Measurements from ENCODE around the gene MUC5AC. TPM values are rescaled to one million over a fixed set of nuclear protein-coding genes. Genes with fewer than 3 reads are reported as not detected.
"Not testable (repeated sequence)": the region's sequence is repeated elsewhere in the genome, so short reads cannot be mapped to it uniquely, and the experiment has no call there.

MUC5AC gene
- polyA plus RNA-seq, 1 donor from 2014 or later = not detected

DNA sequence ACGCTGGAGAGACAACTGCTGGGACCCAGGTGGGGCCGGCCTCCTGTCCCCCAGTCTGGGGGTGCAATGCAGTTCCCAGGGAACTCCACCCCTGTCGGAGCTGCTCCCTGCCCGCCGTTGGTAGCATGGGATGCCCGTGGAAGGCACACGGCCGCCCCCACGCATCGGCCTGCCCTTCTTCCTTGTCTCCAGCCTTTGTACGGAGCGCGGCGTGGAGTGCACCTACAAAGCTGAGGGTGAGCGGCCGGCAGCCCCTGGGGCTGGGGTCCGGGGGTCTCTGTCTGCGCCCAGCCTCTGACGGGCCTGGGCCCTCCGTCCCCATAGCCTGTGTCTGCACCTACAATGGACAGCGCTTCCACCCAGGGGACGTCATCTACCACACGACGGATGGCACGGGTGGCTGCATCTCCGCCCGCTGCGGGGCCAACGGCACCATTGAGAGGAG, 23.2 kb downstream of the MUC5AC start (continued):
- TF ChIP-seq, protein P1, sequence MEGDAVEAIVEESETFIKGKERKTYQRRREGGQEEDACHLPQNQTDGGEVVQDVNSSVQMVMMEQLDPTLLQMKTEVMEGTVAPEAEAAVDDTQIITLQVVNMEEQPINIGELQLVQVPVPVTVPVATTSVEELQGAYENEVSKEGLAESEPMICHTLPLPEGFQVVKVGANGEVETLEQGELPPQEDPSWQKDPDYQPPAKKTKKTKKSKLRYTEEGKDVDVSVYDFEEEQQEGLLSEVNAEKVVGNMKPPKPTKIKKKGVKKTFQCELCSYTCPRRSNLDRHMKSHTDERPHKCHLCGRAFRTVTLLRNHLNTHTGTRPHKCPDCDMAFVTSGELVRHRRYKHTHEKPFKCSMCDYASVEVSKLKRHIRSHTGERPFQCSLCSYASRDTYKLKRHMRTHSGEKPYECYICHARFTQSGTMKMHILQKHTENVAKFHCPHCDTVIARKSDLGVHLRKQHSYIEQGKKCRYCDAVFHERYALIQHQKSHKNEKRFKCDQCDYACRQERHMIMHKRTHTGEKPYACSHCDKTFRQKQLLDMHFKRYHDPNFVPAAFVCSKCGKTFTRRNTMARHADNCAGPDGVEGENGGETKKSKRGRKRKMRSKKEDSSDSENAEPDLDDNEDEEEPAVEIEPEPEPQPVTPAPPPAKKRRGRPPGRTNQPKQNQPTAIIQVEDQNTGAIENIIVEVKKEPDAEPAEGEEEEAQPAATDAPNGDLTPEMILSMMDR (IDR thresholded peaks at IDR 0.05; ENCODE audit: poor library complexity, severe bottlenecking) = no peak
- no peak for TF ChIP-seq EZH2 (IDR thresholded peaks at IDR 0.05; ENCODE audit: borderline replicate concordance, insufficient read depth, low read length, poor library complexity, severe bottlenecking)

DNA sequence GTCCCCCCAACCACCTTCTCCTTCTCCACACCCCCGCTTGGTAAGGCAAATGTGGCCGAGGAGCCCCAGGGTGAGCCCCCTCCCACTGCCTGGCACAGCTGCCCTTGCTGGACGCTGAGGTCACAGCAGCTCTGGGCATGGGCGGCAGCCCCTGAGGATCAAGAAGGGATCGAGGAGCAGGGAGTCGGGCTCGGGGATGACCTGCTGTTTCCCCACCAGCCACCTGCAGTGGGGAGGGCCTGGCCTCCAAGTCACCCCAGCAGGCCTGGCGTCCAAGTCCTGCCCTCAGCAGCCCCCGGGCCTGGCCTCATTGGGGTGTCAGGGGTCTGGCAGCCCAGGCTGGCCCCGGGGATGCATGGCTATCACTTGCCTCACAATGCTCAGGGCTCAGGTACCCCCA, 23.7 kb downstream of the MUC5AC start:
- TF ChIP-seq, protein P2, sequence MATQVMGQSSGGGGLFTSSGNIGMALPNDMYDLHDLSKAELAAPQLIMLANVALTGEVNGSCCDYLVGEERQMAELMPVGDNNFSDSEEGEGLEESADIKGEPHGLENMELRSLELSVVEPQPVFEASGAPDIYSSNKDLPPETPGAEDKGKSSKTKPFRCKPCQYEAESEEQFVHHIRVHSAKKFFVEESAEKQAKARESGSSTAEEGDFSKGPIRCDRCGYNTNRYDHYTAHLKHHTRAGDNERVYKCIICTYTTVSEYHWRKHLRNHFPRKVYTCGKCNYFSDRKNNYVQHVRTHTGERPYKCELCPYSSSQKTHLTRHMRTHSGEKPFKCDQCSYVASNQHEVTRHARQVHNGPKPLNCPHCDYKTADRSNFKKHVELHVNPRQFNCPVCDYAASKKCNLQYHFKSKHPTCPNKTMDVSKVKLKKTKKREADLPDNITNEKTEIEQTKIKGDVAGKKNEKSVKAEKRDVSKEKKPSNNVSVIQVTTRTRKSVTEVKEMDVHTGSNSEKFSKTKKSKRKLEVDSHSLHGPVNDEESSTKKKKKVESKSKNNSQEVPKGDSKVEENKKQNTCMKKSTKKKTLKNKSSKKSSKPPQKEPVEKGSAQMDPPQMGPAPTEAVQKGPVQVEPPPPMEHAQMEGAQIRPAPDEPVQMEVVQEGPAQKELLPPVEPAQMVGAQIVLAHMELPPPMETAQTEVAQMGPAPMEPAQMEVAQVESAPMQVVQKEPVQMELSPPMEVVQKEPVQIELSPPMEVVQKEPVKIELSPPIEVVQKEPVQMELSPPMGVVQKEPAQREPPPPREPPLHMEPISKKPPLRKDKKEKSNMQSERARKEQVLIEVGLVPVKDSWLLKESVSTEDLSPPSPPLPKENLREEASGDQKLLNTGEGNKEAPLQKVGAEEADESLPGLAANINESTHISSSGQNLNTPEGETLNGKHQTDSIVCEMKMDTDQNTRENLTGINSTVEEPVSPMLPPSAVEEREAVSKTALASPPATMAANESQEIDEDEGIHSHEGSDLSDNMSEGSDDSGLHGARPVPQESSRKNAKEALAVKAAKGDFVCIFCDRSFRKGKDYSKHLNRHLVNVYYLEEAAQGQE (IDR thresholded peaks at IDR 0.05; ENCODE audit: borderline replicate concordance) = no peak
- Histone ChIP-seq H3K79me2 (replicated peaks; ENCODE audit: insufficient read depth, low read length) (no peaks in the 10 kb centered on the region), H4K20me1 (ENCODE audit: insufficient read depth) (no peaks in the 10 kb centered on the region), H3K27me3 (ENCODE audit: insufficient read depth, low read depth, low read length) (no peaks in the 10 kb centered on the region), H3K9ac (ENCODE audit: low read length) (no peak overlapping the region), H3K9me3 (ENCODE audit: low read length) (no peaks in the 10 kb centered on the region), H3K4me3 (ENCODE audit: low read length) (no peak overlapping the region), H3K9me2 (ENCODE audit: insufficient read depth, low read length) (no peaks in the 10 kb centered on the region), H3K36me3 (ENCODE audit: insufficient read depth, low read length) (no peaks in the 10 kb centered on the region), H3K4me2 (ENCODE audit: low read length) (no peak overlapping the region), H2AFZ (ENCODE audit: low read depth, low read length) (no peak overlapping the region), H3K27ac (ENCODE audit: low read length) (no peak overlapping the region), H3F3A (ENCODE audit: insufficient read depth, low read length, poor library complexity, severe bottlenecking) (no peaks in the 10 kb centered on the region)

DNA sequence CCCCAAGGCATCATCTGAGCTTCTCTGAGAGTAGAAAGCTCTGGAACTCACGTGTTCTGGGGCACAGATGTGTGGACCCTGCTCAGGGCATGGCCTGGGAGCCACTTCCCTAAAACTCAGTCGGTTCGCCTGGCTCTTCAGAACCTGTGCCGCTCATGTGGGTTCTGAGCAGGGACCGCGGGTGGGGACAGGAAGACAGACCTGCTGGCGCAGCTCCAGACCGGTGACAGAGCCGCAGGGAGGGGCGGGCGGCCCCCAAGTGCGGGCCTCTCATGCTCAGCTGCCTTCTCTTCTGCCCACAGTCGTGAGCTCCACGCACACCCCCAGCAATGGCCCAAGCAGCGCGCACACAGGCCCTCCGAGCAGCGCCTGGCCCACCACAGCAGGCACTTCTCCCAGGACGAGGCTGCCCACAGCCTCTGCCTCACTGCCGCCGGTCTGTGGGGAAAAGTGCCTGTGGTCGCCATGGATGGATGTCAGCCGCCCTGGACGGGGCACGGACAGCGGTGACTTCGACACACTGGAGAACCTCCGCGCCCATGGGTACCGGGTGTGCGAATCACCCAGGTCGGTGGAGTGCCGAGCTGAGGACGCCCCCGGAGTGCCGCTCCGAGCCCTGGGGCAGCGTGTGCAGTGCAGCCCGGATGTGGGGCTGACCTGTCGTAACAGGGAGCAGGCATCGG, 24.2 kb downstream of the MUC5AC start:
- Histone ChIP-seq H3F3A (ENCODE audit: insufficient read depth, low read length, poor library complexity, severe bottlenecking) (no peaks in the 10 kb centered on the region), H3K9ac (ENCODE audit: low read length) (no peak overlapping the region), H3K27me3 (ENCODE audit: insufficient read depth, low read depth, low read length) (no peaks in the 10 kb centered on the region), H4K20me1 (ENCODE audit: insufficient read depth) (no peaks in the 10 kb centered on the region), H3K79me2 (replicated peaks; ENCODE audit: insufficient read depth, low read length) (no peaks in the 10 kb centered on the region), H3K4me3 (ENCODE audit: low read length) (no peak overlapping the region), H3K9me2 (ENCODE audit: insufficient read depth, low read length) (no peaks in the 10 kb centered on the region), H3K4me2 (ENCODE audit: low read length) (no peak overlapping the region), H3K27ac (ENCODE audit: low read length) (no peak overlapping the region), H3K9me3 (ENCODE audit: low read length) (no peaks in the 10 kb centered on the region), H2AFZ (ENCODE audit: low read depth, low read length) (no peak overlapping the region), H3K36me3 (ENCODE audit: insufficient read depth, low read length) (no peaks in the 10 kb centered on the region)
- TF ChIP-seq MXI1 (conservative IDR thresholded peaks at IDR 0.05; ENCODE audit: poor library complexity, severe bottlenecking) (no peak), POLR2AphosphoS5 (IDR thresholded peaks at IDR 0.05) (no peak), RAD21 (conservative IDR thresholded peaks at IDR 0.05) (no peak), EP300 (conservative IDR thresholded peaks at IDR 0.05; ENCODE audit: poor library complexity, severe bottlenecking) (no peak), TAF1 (IDR thresholded peaks at IDR 0.05; ENCODE audit: low read depth) (no peak), EZH2 (IDR thresholded peaks at IDR 0.05; ENCODE audit: borderline replicate concordance, insufficient read depth, low read length, poor library complexity, severe bottlenecking) (no peak), SMC3 (conservative IDR thresholded peaks at IDR 0.05; ENCODE audit: poor library complexity) (no peak)
- TF ChIP-seq, protein P2 (IDR thresholded peaks at IDR 0.05; ENCODE audit: borderline replicate concordance) = no peak
- TF ChIP-seq, protein P1 (IDR thresholded peaks at IDR 0.05; ENCODE audit: poor library complexity, severe bottlenecking) = no peak

DNA sequence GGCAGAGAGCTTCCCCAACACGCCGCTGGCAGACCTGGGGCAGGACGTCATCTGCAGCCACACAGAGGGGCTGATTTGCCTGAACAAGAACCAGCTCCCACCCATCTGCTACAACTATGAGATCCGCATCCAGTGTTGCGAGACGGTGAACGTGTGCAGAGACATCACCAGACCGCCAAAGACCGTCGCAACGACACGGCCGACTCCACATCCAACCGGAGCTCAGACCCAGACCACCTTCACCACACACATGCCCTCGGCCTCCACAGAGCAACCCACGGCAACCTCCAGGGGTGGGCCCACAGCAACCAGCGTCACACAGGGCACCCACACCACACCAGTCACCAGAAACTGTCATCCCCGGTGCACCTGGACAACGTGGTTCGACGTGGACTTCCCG, 26.4 kb downstream of the MUC5AC start:
- H3K4me3 ChIP-seq (ENCODE audit: low read length); H3K27me3 ChIP-seq (ENCODE audit: insufficient read depth, low read depth, low read length); H3K9me3 ChIP-seq (ENCODE audit: low read length); H3K4me2 ChIP-seq (ENCODE audit: low read length); H3K27ac ChIP-seq (ENCODE audit: low read length); H3K9ac ChIP-seq (ENCODE audit: low read length); H2AFZ ChIP-seq (ENCODE audit: low read depth, low read length); H3K79me2 ChIP-seq (replicated peaks; ENCODE audit: insufficient read depth, low read length); H4K20me1 ChIP-seq (ENCODE audit: insufficient read depth); H3K36me3 ChIP-seq (ENCODE audit: insufficient read depth, low read length); H3K9me2 ChIP-seq (ENCODE audit: insufficient read depth, low read length); H3F3A ChIP-seq (ENCODE audit: insufficient read depth, low read length, poor library complexity, severe bottlenecking): not testable (repeated sequence)
